PC-9 (cell line): ENCODE measurements around the gene KLK6. TPM values are rescaled to one million over a fixed set of nuclear protein-coding genes. Genes with fewer than 3 reads are reported as not detected.

Experiments used
- BruUV-seq: library from RNA; stranded (reverse); fragments of 400-500 nt; replicated peaks from 2 replicates; lab custom pipeline; 2021; lab: Mats Ljungman, UMichigan
- CTCF ChIA-PET: fragments of 300-600 bp; sonication (Branson Sonifier 250); formaldehyde crosslinking; loops from one replicate; lab custom pipeline; 2022; ENCODE audit warnings: antibody characterized with exemption; lab: Charles Lee
- POLR2A ChIA-PET: fragments of 300-600 bp; sonication (Branson Sonifier 250); formaldehyde crosslinking; loops from one replicate; lab custom pipeline; 2022; ENCODE audit warnings: antibody characterized with exemption; ENCODE audit not compliant: unreplicated experiment; lab: Charles Lee
- DNase-seq, 2 experiments: peaks; one replicate each; pipeline versions ENCODE4 v3.0.0 to v3.0.0-alpha.2; 2015 to 2022; ENCODE audit warnings: mixed read lengths in 1 of 2
- H2AFZ ChIP-seq: fragments of 200-600 bp; sonication (generic); 2 replicates; pipeline ENCODE4 v1.8.1; 2017; ENCODE audit warnings: antibody characterized with exemption
- H3F3A ChIP-seq: fragments of 200-600 bp; sonication (generic); 2 replicates; pipeline ENCODE4 v1.8.1; 2017; ENCODE audit warnings: antibody characterized with exemption, mild to moderate bottlenecking, low read depth; ENCODE audit not compliant: insufficient read depth
- H3K27ac ChIP-seq: fragments of 200-600 bp; sonication (generic); 2 replicates; pipeline ENCODE4 v1.6.1; 2016; ENCODE audit warnings: mixed run types
- H3K27me3 ChIP-seq: fragments of 200-600 bp; sonication (generic); 2 replicates; pipeline ENCODE4 v1.6.1; 2016; ENCODE audit warnings: low read depth, mixed run types; ENCODE audit not compliant: insufficient read depth
- H3K36me3 ChIP-seq: fragments of 200-600 bp; sonication (generic); 2 replicates; pipeline ENCODE4 v1.6.1; 2016; ENCODE audit warnings: low read depth, mixed run types
- H3K4me1 ChIP-seq: fragments of 200-600 bp; sonication (generic); replicated peaks from 2 replicates; pipeline ENCODE4 v1.6.1; 2016; ENCODE audit warnings: mixed run types; ENCODE audit not compliant: insufficient read depth
- H3K4me2 ChIP-seq: fragments of 200-600 bp; sonication (generic); 2 replicates; pipeline ENCODE4 v1.6.1; 2017; ENCODE audit warnings: mixed run types
- H3K4me3 ChIP-seq: fragments of 200-600 bp; sonication (generic); 2 replicates; pipeline ENCODE4 v1.6.1; 2016; ENCODE audit warnings: mixed run types
- H3K79me2 ChIP-seq: fragments of 200-600 bp; sonication (generic); 2 replicates; pipeline ENCODE4 v1.6.1; 2017; ENCODE audit warnings: low read depth, mixed run types
- H3K9me2 ChIP-seq: fragments of 200-600 bp; sonication (generic); 2 replicates; pipeline ENCODE4 v1.8.1; 2017; ENCODE audit warnings: mild to moderate bottlenecking; ENCODE audit not compliant: insufficient read depth
- H3K9me3 ChIP-seq: fragments of 200-600 bp; sonication (generic); 2 replicates; pipeline ENCODE4 v1.8.1; 2016; ENCODE audit warnings: low read depth; ENCODE audit not compliant: insufficient read depth
- H4K20me1 ChIP-seq: fragments of 200-600 bp; sonication (generic); 2 replicates; pipeline ENCODE4 v1.8.1; 2017; ENCODE audit not compliant: insufficient read depth
- CTCF ChIP-seq: fragments of 200-600 bp; sonication (generic); conservative IDR thresholded peaks from 2 replicates; pipeline ENCODE4 v1.6.1; 2017; ENCODE audit warnings: mixed run types, antibody characterized with exemption, mild to moderate bottlenecking, moderate library complexity
- EZH2 ChIP-seq: fragments of 200-600 bp; sonication (generic); IDR thresholded peaks from 2 replicates; pipeline ENCODE4 v1.8.0; 2017; ENCODE audit warnings: antibody characterized with exemption, low read depth
- intact Hi-C: fragments of 100-400 bp; cut with micrococcal nuclease; formaldehyde crosslinking; loops from one replicate; pipeline ENCODE4 v1.10.0; 2022; ENCODE audit not compliant: unreplicated experiment
- total RNA-seq: library from RNA; stranded (reverse); gene quantifications from 2 replicates; pipeline ENCODE4 v1.2.3, GENCODE V29; 2021

The KLK6 gene
- total RNA-seq, 1 experiment from 2014 or later, result 490 TPM

- H3K79me2 ChIP-seq, result no peaks in the 10 kb centered on the region
- POLR2A ChIA-PET, result no interaction called here
- H3K27me3 ChIP-seq, result no peaks in the 10 kb centered on the region
- peaks cover 30% of the 10 kb centered on the region for H3F3A ChIP-seq
- intact Hi-C loops, result no loop called here
- H3K4me1 ChIP-seq, result peaks cover 51% of the 10 kb centered on the region
- TF ChIP-seq CTCF, result no peak
- no peak for TF ChIP-seq EZH2
- H3K4me3 ChIP-seq, result no peak overlapping the region
- CTCF ChIA-PET, result no interaction called here
- no TSS peak for BruUV-seq
- H3K9me3 ChIP-seq, result no peaks in the 10 kb centered on the region
- H3K4me2 ChIP-seq, result no peak overlapping the region
- H3K36me3 ChIP-seq, result peaks cover 14% of the 10 kb centered on the region; the same call in 1 of the 2 replicates
- no peak for DNase-seq
- H3K9me2 ChIP-seq, result no peaks in the 10 kb centered on the region
- H3K27ac ChIP-seq, result no peak overlapping the region
- no peaks in the 10 kb centered on the region for H4K20me1 ChIP-seq
- no peak overlapping the region for H2AFZ ChIP-seq
Measured at GRCh38 chr19:50977626-50978025, 8.2 kb upstream of the KLK6 start.

GRCh38 chr19:50975766-50976165 lies 6.4 kb upstream of the KLK6 start:
- CTCF ChIA-PET, result no interaction called here

GRCh38 chr19:50974702-50975556 lies 5.5 kb upstream of the KLK6 start:
- DNase-seq, result no peak
- Histone ChIP-seq H3K9me2 (no peaks in the 10 kb centered on the region), H3K4me1 (peaks cover 77% of the 10 kb centered on the region), H2AFZ (no peak overlapping the region), H3K27ac (peak overlapping the region; percentile 78), H4K20me1 (no peaks in the 10 kb centered on the region), H3F3A (peaks cover 47% of the 10 kb centered on the region), H3K79me2 (peaks cover 15% of the 10 kb centered on the region), H3K27me3 (no peaks in the 10 kb centered on the region), H3K4me2 (peak overlapping the region; percentile 5; the same call in 1 of the 2 replicates), H3K4me3 (no peak overlapping the region), H3K9me3 (no peaks in the 10 kb centered on the region), H3K36me3 (peaks cover 14% of the 10 kb centered on the region; the same call in 1 of the 2 replicates)
- CTCF ChIA-PET, result no interaction called here
- no TSS peak for BruUV-seq
- POLR2A ChIA-PET, result interaction anchor here (0.7 kb wide), 1 partner anchor 29 kb away, joined by 4 read pairs; no protein-coding TSS in a partner anchor
- TF ChIP-seq EZH2 (no peak), CTCF (no peak)
- intact Hi-C loops, result no loop called here

More at GRCh38 chr19:50975766-50976165, 6.4 kb upstream of the KLK6 start:
- H3K4me3 ChIP-seq, result no peak overlapping the region
- no TSS peak for BruUV-seq
- peaks cover 69% of the 10 kb centered on the region for H3K4me1 ChIP-seq
- no peaks in the 10 kb centered on the region for H3K27me3 ChIP-seq
- peak overlapping the region; percentile 64 for H3K4me2 ChIP-seq
- POLR2A ChIA-PET, result no interaction called here
- intact Hi-C loops, result no loop called here
- H3K79me2 ChIP-seq, result peaks cover 7% of the 10 kb centered on the region; the same call in 1 of the 2 replicates
- no peaks in the 10 kb centered on the region for H3K9me3 ChIP-seq
- no peak overlapping the region for H2AFZ ChIP-seq
- peaks cover 40% of the 10 kb centered on the region for H3F3A ChIP-seq
- no peaks in the 10 kb centered on the region for H4K20me1 ChIP-seq
- peak; percentile 91 to 97 for DNase-seq
- H3K9me2 ChIP-seq, result no peaks in the 10 kb centered on the region
- no peak for TF ChIP-seq CTCF
- TF ChIP-seq EZH2, result no peak
- peaks cover 14% of the 10 kb centered on the region; the same call in 1 of the 2 replicates for H3K36me3 ChIP-seq
- peak overlapping the region; percentile 62 for H3K27ac ChIP-seq
